Immature natural killer cell (primary cell): ENCODE results near the gene SOAT2. TPM values are rescaled to one million over a fixed set of nuclear protein-coding genes. Genes with fewer than 3 reads are reported as not detected.

Source experiments
- DNase-seq, 3 donors: peaks; one replicate each; pipeline ENCODE4 v3.0.0; 2022; ENCODE audit warnings: mixed read lengths in 1 of 3
- H3K27ac Mint-ChIP-seq, 6 donors: one replicate each; pipeline ENCODE4 v1.8.0; 2020; ENCODE audit warnings: mixed read lengths in 6 of 6, mild to moderate bottlenecking in 5 of 6, inconsistent platforms in 4 of 6, moderate library complexity in 3 of 6
- H3K27me3 Mint-ChIP-seq, 3 donors: one replicate each; pipeline ENCODE4 v1.8.0; 2020 to 2021; ENCODE audit warnings: low read depth in 3 of 3, mild to moderate bottlenecking in 3 of 3, mixed read lengths in 3 of 3, moderate library complexity in 3 of 3, inconsistent platforms in 1 of 3
- H3K36me3 Mint-ChIP-seq, 3 donors: one replicate each; pipeline ENCODE4 v1.8.0; 2020; ENCODE audit warnings: mixed read lengths in 3 of 3, inconsistent platforms in 2 of 3, mild to moderate bottlenecking in 2 of 3
- H3K4me1 Mint-ChIP-seq, 2 donors: one replicate each; pipeline ENCODE4 v1.8.0; 2020; ENCODE audit warnings: inconsistent platforms in 2 of 2, mild to moderate bottlenecking in 2 of 2, mixed read lengths in 2 of 2, moderate library complexity in 1 of 2
- H3K4me3 Mint-ChIP-seq, 5 donors: one replicate each; pipeline ENCODE4 v1.8.0; 2020; ENCODE audit warnings: mild to moderate bottlenecking in 5 of 5, mixed read lengths in 5 of 5, inconsistent platforms in 3 of 5, moderate library complexity in 3 of 5
- H3K9me3 Mint-ChIP-seq, 6 donors: one replicate each; pipeline ENCODE4 v1.8.0; 2020; ENCODE audit warnings: mild to moderate bottlenecking in 6 of 6, mixed read lengths in 6 of 6, inconsistent platforms in 4 of 6, moderate library complexity in 3 of 6
- polyA plus RNA-seq, 3 donors: library from polyadenylated mRNA; unstranded; fragments of 300-500 nt; fragmentation: Illumina TruSeq; gene quantifications; one replicate each; pipeline ENCODE4 v1.2.3, GENCODE V29; 2021

The SOAT2 gene
- polyA plus RNA-seq, 3 donors from 2014 or later = not detected

GRCh38 chr12:53062011-53062961 is 41.0 kb upstream of the SOAT2 start:
- peak overlapping the region in 1 of 6 donors; percentile 22 for H3K27ac Mint-ChIP-seq
- peaks cover 0 to 6% of the 10 kb centered on the region in 2 donors for H3K4me1 Mint-ChIP-seq
- peaks cover 4 to 25% (median 4%) of the 10 kb centered on the region in 3 donors for H3K36me3 Mint-ChIP-seq
- H3K27me3 Mint-ChIP-seq = peaks cover 0 to 2% (median 0%) of the 10 kb centered on the region in 3 donors
- H3K4me3 Mint-ChIP-seq = no peak overlapping the region
- DNase-seq = no peak
- H3K9me3 Mint-ChIP-seq = no peaks in the 10 kb centered on the region

- Mint-ChIP-seq H3K9me3 (no peaks in the 10 kb centered on the region), H3K36me3 (peaks cover 4 to 25% (median 4%) of the 10 kb centered on the region in 3 donors), H3K4me1 (peaks cover 0 to 4% of the 10 kb centered on the region in 2 donors), H3K27ac (peak overlapping the region in 1 of 6 donors; percentile 58), H3K27me3 (peaks cover 0 to 2% (median 0%) of the 10 kb centered on the region in 3 donors), H3K4me3 (no peak overlapping the region)
- no peak for DNase-seq
Observed at GRCh38 chr12:53062977-53063707, 40.1 kb upstream of the SOAT2 start.

- peak overlapping the region in 1 of 6 donors; percentile 40 for H3K27ac Mint-ChIP-seq
Observed at GRCh38 chr12:53063708-53064612, 39.3 kb upstream of the SOAT2 start.

GRCh38 chr12:53064613-53065436 is 38.5 kb upstream of the SOAT2 start:
- Mint-ChIP-seq H3K9me3 (no peaks in the 10 kb centered on the region), H3K27me3 (peaks cover 0 to 2% (median 0%) of the 10 kb centered on the region in 3 donors), H3K4me1 (peaks cover 0 to 4% of the 10 kb centered on the region in 2 donors), H3K36me3 (peaks cover 4 to 25% (median 4%) of the 10 kb centered on the region in 3 donors), H3K27ac (peak overlapping the region in 2 of 6 donors; percentile 22 to 40), H3K4me3 (no peak overlapping the region)
- DNase-seq = no peak

More at GRCh38 chr12:53063708-53064612, 39.3 kb upstream of the SOAT2 start:
- Mint-ChIP-seq H3K9me3 (no peaks in the 10 kb centered on the region), H3K4me1 (peaks cover 0 to 4% of the 10 kb centered on the region in 2 donors), H3K36me3 (peaks cover 4 to 25% (median 4%) of the 10 kb centered on the region in 3 donors), H3K4me3 (no peak overlapping the region), H3K27me3 (peaks cover 0 to 2% (median 0%) of the 10 kb centered on the region in 3 donors)
- no peak for DNase-seq

GRCh38 chr12:53065470-53065869 is 37.8 kb upstream of the SOAT2 start:
- Mint-ChIP-seq H3K9me3 (no peaks in the 10 kb centered on the region), H3K27ac (no peak overlapping the region), H3K4me1 (peaks cover 0 to 4% of the 10 kb centered on the region in 2 donors), H3K36me3 (peaks cover 4 to 25% (median 4%) of the 10 kb centered on the region in 3 donors), H3K27me3 (peaks cover 0 to 2% (median 0%) of the 10 kb centered on the region in 3 donors), H3K4me3 (no peak overlapping the region)
- DNase-seq = no peak

DNA sequence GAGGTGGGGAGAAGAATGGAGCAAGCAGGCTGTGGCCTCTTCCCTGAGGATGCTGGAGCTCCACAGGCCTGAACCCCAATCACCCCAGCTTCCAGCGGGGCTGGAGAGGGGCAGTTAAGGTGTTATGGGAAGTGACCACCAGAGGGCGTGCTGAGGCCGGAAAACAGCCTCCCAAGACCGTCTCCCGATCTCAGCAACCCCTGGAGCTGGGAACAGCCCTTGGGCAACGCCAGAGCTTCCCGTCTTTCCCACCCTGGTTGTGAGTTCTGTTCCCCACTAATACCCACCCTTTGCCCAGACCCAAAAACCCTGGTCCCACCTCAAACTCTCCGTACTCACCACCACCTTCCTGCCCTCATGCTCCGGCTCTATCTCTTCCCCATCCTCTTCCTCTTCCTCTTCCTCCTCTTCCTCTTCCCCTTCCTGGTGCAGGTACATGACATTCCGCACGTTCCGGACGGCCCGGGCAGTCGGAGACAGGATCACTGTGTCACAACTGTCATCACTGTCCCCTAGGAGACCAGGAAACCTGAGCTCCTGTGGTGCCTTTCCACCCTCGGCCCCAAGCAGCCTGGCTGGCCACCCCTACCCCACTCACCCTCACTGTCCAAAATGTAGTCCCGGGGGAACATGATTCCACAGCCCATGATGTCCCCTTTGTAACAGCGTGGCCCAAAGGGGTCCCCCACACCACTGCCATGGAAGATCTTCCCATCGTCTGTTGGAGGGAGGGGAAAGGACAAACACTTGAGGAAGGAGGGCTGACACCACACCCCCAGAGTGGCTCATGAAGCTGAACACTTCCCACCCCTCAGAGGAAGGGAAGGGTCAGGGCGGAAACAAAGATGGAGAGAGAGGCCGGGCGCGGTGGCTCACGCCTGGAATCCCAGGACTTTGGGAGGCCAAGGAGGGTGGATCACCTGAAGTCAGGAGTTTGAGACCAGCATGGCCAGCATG is 37.0 kb upstream of the SOAT2 start:
- peak; percentile 48 to 62 (median 60) for DNase-seq
- Mint-ChIP-seq H3K4me3 (no peak overlapping the region), H3K27me3 (peaks cover 0 to 2% (median 0%) of the 10 kb centered on the region in 3 donors), H3K27ac (peak overlapping the region in 1 of 6 donors; percentile 31), H3K36me3 (peaks cover 4 to 29% (median 4%) of the 10 kb centered on the region in 3 donors), H3K9me3 (no peaks in the 10 kb centered on the region), H3K4me1 (peaks cover 0 to 4% of the 10 kb centered on the region in 2 donors)

DNA sequence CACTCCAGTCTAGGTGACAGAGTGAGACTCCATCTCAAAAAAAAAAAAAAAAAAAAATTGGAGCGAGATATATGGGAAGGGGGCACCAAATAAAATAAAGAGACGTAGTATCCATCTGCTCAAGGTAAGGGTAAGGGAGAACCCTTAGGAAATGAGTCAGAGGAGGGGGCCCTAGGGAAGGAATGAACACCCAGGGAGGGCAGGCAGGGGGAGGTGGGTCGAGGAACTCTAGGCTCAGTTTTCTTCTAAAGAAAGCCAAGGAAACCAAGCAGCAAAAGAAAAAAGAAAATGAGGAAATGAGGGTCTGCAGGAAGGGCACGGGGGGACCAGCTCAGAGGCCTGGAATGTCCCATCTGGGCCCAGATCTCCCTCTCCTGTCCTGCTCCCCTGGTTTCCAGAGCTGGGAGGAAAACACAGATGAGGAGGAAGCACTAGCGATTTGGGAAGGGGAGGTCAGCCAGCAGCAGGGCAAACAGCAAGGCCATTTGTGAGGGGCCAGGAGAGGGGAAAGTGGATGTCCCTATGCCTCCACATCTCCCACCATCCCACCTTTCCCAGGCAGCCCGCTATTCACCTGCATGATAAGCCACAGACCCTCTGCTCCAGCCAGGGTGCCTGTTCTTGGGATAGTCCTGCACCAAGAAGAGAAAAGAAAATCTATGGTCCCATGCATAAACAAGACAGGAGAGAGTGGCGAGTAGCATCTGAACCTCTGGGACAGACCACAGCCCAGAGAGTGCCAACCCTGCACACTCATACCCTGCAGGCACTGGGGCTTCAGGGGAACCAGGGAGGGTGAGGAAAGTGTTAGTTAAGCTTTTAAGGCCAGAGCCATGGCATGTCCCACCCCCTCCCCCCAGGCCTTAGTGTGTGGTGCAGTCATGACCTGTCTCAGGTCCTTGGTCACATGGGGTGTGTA is 36.0 kb upstream of the SOAT2 start:
- DNase-seq = no peak
- Mint-ChIP-seq H3K4me1 (peaks cover 6% of the 10 kb centered on the region in 2 donors), H3K9me3 (no peaks in the 10 kb centered on the region), H3K4me3 (no peak overlapping the region), H3K36me3 (peaks cover 4 to 29% (median 10%) of the 10 kb centered on the region in 3 donors), H3K27me3 (peaks cover 0 to 2% (median 0%) of the 10 kb centered on the region in 3 donors), H3K27ac (peak overlapping the region in 2 of 6 donors; percentile 23 to 50)

- Mint-ChIP-seq H3K27me3 (no peaks in the 10 kb centered on the region), H3K4me1 (peaks cover 6% of the 10 kb centered on the region in 2 donors), H3K9me3 (no peaks in the 10 kb centered on the region), H3K27ac (no peak overlapping the region), H3K36me3 (peaks cover 4 to 33% (median 10%) of the 10 kb centered on the region in 3 donors), H3K4me3 (no peak overlapping the region)
- DNase-seq = no peak
Observed at GRCh38 chr12:53067993-53068770, 35.1 kb upstream of the SOAT2 start.

DNA sequence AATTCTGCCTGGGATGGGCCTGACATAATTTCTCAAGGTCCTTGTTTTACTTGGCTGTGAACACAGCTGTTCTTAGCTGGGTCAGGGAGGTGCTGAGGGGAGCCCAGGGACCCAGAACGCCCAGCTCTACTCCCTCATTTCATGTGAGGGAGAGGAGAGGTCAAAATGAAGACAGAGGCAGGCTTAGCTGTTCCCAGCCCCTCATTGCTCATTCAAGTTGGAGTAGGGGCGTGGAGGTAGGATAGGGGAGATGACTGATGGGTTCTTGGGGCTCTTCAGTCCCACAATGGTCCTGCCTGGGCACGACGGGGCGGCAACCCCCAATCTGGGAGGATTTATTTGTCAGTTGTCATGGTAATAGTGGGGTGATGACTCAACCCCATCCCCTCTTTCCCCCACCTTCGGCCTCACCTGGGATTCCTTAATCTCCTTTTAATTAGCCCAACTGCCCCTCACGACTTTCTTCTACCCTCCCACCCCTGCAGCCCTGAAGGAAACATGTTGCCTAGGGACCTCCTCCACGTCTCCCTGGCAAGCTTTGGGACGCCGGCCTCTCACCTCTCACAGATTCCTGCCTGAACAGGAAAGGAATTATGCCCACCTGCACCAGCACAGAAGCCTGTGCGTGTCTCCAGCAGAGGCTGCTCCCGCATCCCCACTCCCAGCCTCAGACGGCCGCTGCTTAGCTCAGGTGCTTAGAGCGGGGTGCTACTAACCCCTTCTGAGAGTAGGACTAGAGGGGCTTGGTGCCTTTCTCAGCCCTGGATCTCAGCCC is 34.3 kb upstream of the SOAT2 start:
- H3K4me3 Mint-ChIP-seq = no peak overlapping the region
- H3K27ac Mint-ChIP-seq = no peak overlapping the region
- H3K4me1 Mint-ChIP-seq = peaks cover 6 to 8% of the 10 kb centered on the region in 2 donors
- H3K9me3 Mint-ChIP-seq = no peaks in the 10 kb centered on the region
- peaks cover 4 to 36% (median 10%) of the 10 kb centered on the region in 3 donors for H3K36me3 Mint-ChIP-seq
- no peak for DNase-seq
- no peaks in the 10 kb centered on the region for H3K27me3 Mint-ChIP-seq
